GM18498 (cell line): ENCODE results near the gene ZNF180.
"Not testable (repeated sequence)": the region's sequence is repeated elsewhere in the genome, so short reads cannot be mapped to it uniquely, and the experiment has no call there.

Experiments used
- ATAC-seq: cut with Tn5 transposase; IDR thresholded peaks from one replicate; pipeline ENCODE4 v1.9.1; 2021; ENCODE audit warnings: mild to moderate bottlenecking, moderate library complexity; ENCODE audit not compliant: unreplicated experiment

Gene ZNF180

GRCh38 chr19:44499559-44499958 is 763 bp downstream of the ZNF180 start:
- no peak for ATAC-seq

- no peak for ATAC-seq
Measured at GRCh38 chr19:44498988-44499387, 1.3 kb downstream of the ZNF180 start.

GRCh38 chr19:44496711-44497110 is 3.6 kb downstream of the ZNF180 start:
- ATAC-seq: no peak

- ATAC-seq: no peak
Measured at GRCh38 chr19:44476559-44477408, 23.5 kb downstream of the ZNF180 start.

- ATAC-seq: not testable (repeated sequence)
Measured at GRCh38 chr19:44468730-44469129, 31.6 kb downstream of the ZNF180 start.

- not testable (repeated sequence) for ATAC-seq
Measured at GRCh38 chr19:44462600-44463286, 37.6 kb downstream of the ZNF180 start.

GRCh38 chr19:44456016-44456415 is 44.3 kb downstream of the ZNF180 start:
- not testable (repeated sequence) for ATAC-seq

GRCh38 chr19:44455100-44455499 is 45.2 kb downstream of the ZNF180 start:
- ATAC-seq: no peak

- ATAC-seq: no peak
Measured at GRCh38 chr19:44452367-44452766, 48.0 kb downstream of the ZNF180 start.

- no peak for ATAC-seq
Measured at GRCh38 chr19:44451687-44452086, 48.6 kb downstream of the ZNF180 start.

GRCh38 chr19:44447916-44448674 is 52.2 kb downstream of the ZNF180 start, which contains the start of gene ZNF229:
Gene ZNF229, minus strand, starts transcription at chr19:44448472. Its CDS starts 5,625 bp downstream, at chr19:44442847.
- no peak for ATAC-seq

GRCh38 chr19:44438441-44438840 is 61.9 kb downstream of the ZNF180 start:
- ATAC-seq: no peak

GRCh38 chr19:44435441-44435840 is 64.9 kb downstream of the ZNF180 start:
- no peak for ATAC-seq

- ATAC-seq: no peak
Measured at GRCh38 chr19:44430956-44431355, 69.4 kb downstream of the ZNF180 start.
